ENCODE data around the gene CIC. TPM values are rescaled to one million over a fixed set of nuclear protein-coding genes. Genes with fewer than 3 reads are reported as not detected.

CIC gene
- total and polyA plus RNA-seq, 10 of the 15 experiments (the other 5 are each of a cell fraction or from before 2014, with no cell fraction given), result 0.18 to 50.6 (median 7.1) TPM

- TF ChIP-seq, protein P1, sequence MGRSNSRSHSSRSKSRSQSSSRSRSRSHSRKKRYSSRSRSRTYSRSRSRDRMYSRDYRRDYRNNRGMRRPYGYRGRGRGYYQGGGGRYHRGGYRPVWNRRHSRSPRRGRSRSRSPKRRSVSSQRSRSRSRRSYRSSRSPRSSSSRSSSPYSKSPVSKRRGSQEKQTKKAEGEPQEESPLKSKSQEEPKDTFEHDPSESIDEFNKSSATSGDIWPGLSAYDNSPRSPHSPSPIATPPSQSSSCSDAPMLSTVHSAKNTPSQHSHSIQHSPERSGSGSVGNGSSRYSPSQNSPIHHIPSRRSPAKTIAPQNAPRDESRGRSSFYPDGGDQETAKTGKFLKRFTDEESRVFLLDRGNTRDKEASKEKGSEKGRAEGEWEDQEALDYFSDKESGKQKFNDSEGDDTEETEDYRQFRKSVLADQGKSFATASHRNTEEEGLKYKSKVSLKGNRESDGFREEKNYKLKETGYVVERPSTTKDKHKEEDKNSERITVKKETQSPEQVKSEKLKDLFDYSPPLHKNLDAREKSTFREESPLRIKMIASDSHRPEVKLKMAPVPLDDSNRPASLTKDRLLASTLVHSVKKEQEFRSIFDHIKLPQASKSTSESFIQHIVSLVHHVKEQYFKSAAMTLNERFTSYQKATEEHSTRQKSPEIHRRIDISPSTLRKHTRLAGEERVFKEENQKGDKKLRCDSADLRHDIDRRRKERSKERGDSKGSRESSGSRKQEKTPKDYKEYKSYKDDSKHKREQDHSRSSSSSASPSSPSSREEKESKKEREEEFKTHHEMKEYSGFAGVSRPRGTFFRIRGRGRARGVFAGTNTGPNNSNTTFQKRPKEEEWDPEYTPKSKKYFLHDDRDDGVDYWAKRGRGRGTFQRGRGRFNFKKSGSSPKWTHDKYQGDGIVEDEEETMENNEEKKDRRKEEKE (IDR thresholded peaks at IDR 0.05), result no peak
- TF ChIP-seq ZNF217 (IDR thresholded peaks at IDR 0.05), result 0 out of 2 replicates have a peak, but pooled peaks have one; percentile 50
- TF ChIP-seq, protein P2, sequence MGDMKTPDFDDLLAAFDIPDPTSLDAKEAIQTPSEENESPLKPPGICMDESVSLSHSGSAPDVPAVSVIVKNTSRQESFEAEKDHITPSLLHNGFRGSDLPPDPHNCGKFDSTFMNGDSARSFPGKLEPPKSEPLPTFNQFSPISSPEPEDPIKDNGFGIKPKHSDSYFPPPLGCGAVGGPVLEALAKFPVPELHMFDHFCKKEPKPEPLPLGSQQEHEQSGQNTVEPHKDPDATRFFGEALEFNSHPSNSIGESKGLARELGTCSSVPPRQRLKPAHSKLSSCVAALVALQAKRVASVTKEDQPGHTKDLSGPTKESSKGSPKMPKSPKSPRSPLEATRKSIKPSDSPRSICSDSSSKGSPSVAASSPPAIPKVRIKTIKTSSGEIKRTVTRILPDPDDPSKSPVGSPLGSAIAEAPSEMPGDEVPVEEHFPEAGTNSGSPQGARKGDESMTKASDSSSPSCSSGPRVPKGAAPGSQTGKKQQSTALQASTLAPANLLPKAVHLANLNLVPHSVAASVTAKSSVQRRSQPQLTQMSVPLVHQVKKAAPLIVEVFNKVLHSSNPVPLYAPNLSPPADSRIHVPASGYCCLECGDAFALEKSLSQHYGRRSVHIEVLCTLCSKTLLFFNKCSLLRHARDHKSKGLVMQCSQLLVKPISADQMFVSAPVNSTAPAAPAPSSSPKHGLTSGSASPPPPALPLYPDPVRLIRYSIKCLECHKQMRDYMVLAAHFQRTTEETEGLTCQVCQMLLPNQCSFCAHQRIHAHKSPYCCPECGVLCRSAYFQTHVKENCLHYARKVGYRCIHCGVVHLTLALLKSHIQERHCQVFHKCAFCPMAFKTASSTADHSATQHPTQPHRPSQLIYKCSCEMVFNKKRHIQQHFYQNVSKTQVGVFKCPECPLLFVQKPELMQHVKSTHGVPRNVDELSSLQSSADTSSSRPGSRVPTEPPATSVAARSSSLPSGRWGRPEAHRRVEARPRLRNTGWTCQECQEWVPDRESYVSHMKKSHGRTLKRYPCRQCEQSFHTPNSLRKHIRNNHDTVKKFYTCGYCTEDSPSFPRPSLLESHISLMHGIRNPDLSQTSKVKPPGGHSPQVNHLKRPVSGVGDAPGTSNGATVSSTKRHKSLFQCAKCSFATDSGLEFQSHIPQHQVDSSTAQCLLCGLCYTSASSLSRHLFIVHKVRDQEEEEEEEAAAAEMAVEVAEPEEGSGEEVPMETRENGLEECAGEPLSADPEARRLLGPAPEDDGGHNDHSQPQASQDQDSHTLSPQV (IDR thresholded peaks at IDR 0.05), result no peak
- TF ChIP-seq RELB (IDR thresholded peaks at IDR 0.05; ENCODE audit: low read depth), result peak; percentile 40; the same call in 1 of the 2 replicates
- TF ChIP-seq KAT2A (conservative IDR thresholded peaks at IDR 0.05; ENCODE audit: control insufficient read depth, low read depth, low read length), result no peak
- TF ChIP-seq, protein P3, sequence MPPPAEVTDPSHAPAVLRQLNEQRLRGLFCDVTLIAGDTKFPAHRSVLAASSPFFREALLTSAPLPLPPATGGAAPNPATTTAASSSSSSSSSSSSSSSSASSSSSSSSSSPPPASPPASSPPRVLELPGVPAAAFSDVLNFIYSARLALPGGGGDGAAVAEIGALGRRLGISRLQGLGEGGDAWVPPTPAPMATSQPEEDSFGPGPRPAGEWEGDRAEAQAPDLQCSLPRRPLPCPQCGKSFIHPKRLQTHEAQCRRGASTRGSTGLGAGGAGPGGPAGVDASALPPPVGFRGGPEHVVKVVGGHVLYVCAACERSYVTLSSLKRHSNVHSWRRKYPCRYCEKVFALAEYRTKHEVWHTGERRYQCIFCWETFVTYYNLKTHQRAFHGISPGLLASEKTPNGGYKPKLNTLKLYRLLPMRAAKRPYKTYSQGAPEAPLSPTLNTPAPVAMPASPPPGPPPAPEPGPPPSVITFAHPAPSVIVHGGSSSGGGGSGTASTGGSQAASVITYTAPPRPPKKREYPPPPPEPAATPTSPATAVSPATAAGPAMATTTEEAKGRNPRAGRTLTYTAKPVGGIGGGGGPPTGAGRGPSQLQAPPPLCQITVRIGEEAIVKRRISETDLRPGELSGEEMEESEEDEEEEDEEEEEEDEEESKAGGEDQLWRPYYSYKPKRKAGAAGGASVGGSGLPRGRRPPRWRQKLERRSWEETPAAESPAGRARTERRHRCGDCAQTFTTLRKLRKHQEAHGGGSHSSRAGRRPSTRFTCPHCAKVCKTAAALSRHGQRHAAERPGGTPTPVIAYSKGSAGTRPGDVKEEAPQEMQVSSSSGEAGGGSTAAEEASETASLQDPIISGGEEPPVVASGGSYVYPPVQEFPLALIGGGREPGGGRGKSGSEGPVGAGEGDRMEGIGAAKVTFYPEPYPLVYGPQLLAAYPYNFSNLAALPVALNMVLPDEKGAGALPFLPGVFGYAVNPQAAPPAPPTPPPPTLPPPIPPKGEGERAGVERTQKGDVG (CRISPR knock-in tag; IDR thresholded peaks at IDR 0.05), result no peak
- TF ChIP-seq, protein P4, sequence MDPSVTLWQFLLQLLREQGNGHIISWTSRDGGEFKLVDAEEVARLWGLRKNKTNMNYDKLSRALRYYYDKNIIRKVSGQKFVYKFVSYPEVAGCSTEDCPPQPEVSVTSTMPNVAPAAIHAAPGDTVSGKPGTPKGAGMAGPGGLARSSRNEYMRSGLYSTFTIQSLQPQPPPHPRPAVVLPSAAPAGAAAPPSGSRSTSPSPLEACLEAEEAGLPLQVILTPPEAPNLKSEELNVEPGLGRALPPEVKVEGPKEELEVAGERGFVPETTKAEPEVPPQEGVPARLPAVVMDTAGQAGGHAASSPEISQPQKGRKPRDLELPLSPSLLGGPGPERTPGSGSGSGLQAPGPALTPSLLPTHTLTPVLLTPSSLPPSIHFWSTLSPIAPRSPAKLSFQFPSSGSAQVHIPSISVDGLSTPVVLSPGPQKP (IDR thresholded peaks at IDR 0.05; ENCODE audit: low read depth, low read length), result peak; percentile 60; the same call in 1 of the 2 replicates
- no peak for TF ChIP-seq BRCA1 (IDR thresholded peaks at IDR 0.05; ENCODE audit: low read depth, low read length)
- TF ChIP-seq SMAD5 (IDR thresholded peaks at IDR 0.05; ENCODE audit: low read depth), result peak; percentile 42; the same call in 1 of the 2 replicates
These were observed 26.3 kb upstream of the CIC start, which contains the start of gene GSK3A (continued) for GRCh38 chr19:42242512-42243409.

All from GM12878 (cell line).